HL-60/S4 treated with phorbol 12-myristate 13-acetate at 8.2 ng/mL for 4 days and 3 days (cell line): ENCODE data around the gene MAD1L1.
"Not testable (repeated sequence)": the region's sequence is repeated elsewhere in the genome, so short reads cannot be mapped to it uniquely, and the experiment has no call there.

Experiments
- in situ Hi-C: fragments of 300-500 bp; cut with MboI; formaldehyde crosslinking; loops from 2 replicates; pipeline ENCODE4 v1.15.0; 2022; ENCODE audit warnings: low sequenced_read_pairs

MAD1L1 gene

GRCh38 chr7:2162959-2163358, 69.8 kb downstream of the MAD1L1 start:
- in situ Hi-C loops = no loop called here

- in situ Hi-C loops = not testable (repeated sequence)
Observed at GRCh38 chr7:2162004-2162902, 70.5 kb downstream of the MAD1L1 start.

GRCh38 chr7:2159176-2159520, 73.6 kb downstream of the MAD1L1 start:
- in situ Hi-C loops = no loop called here

GRCh38 chr7:2158331-2159175, 74.2 kb downstream of the MAD1L1 start:
- in situ Hi-C loops = no loop called here

GRCh38 chr7:2157473-2158279, 75.1 kb downstream of the MAD1L1 start:
- in situ Hi-C loops = no loop called here

- in situ Hi-C loops = no loop called here
Observed at GRCh38 chr7:2156756-2157472, 75.8 kb downstream of the MAD1L1 start.

- in situ Hi-C loops = no loop called here
Observed at GRCh38 chr7:2154831-2155230, 77.9 kb downstream of the MAD1L1 start.

GRCh38 chr7:2154121-2154520, 78.6 kb downstream of the MAD1L1 start:
- in situ Hi-C loops = no loop called here

GRCh38 chr7:2152646-2153045, 80.1 kb downstream of the MAD1L1 start:
- in situ Hi-C loops = no loop called here

- in situ Hi-C loops = no loop called here
Observed at GRCh38 chr7:2151801-2152612, 80.7 kb downstream of the MAD1L1 start.

- in situ Hi-C loops = no loop called here
Observed at GRCh38 chr7:2151237-2151636, 81.5 kb downstream of the MAD1L1 start.

- in situ Hi-C loops = no loop called here
Observed at GRCh38 chr7:2150445-2150815, 82.3 kb downstream of the MAD1L1 start.

GRCh38 chr7:2149672-2150444, 82.9 kb downstream of the MAD1L1 start:
- in situ Hi-C loops = no loop called here

GRCh38 chr7:2148814-2149213, 83.9 kb downstream of the MAD1L1 start:
- in situ Hi-C loops = no loop called here

- in situ Hi-C loops = no loop called here
Observed at GRCh38 chr7:2148189-2148588, 84.6 kb downstream of the MAD1L1 start.

- in situ Hi-C loops = no loop called here
Observed at GRCh38 chr7:2146676-2147472, 85.9 kb downstream of the MAD1L1 start.

- in situ Hi-C loops = no loop called here
Observed at GRCh38 chr7:2145835-2146580, 86.7 kb downstream of the MAD1L1 start.
